Measurements from ENCODE around the gene RAI2.

- TF ChIP-seq PREB (CRISPR knock-in tag; IDR thresholded peaks at IDR 0.05; ENCODE audit: borderline replicate concordance) (no peak), CTCF (IDR thresholded peaks at IDR 0.05) (no peak), ATF3 (CRISPR knock-in tag; conservative IDR thresholded peaks at IDR 0.05) (no peak), TEAD1 (CRISPR knock-in tag; IDR thresholded peaks at IDR 0.05) (no peak), USF1 (CRISPR knock-in tag; IDR thresholded peaks at IDR 0.05) (no peak), MLX (CRISPR knock-in tag; IDR thresholded peaks at IDR 0.05) (no peak), SP1 (CRISPR knock-in tag; conservative IDR thresholded peaks at IDR 0.05) (no peak), NR1H2 (CRISPR knock-in tag; IDR thresholded peaks at IDR 0.05) (no peak), E2F1 (CRISPR knock-in tag; IDR thresholded peaks at IDR 0.05) (no peak), CBFB (CRISPR knock-in tag; IDR thresholded peaks at IDR 0.05; ENCODE audit: low read depth) (no peak), MAX (CRISPR knock-in tag; IDR thresholded peaks at IDR 0.05) (no peak), USF2 (CRISPR knock-in tag; IDR thresholded peaks at IDR 0.05) (no peak), STAT6 (CRISPR knock-in tag; conservative IDR thresholded peaks at IDR 0.05; ENCODE audit: low read depth) (no peak)
Observed at GRCh38 chrX:17817251-17817650, 43.8 kb downstream of the RAI2 start.
